ENCODE results near the gene ULBP1. TPM values are rescaled to one million over a fixed set of nuclear protein-coding genes. Genes with fewer than 3 reads are reported as not detected.

The ULBP1 gene
- polyA plus RNA-seq, 1 experiment = 2.6 TPM

DNA sequence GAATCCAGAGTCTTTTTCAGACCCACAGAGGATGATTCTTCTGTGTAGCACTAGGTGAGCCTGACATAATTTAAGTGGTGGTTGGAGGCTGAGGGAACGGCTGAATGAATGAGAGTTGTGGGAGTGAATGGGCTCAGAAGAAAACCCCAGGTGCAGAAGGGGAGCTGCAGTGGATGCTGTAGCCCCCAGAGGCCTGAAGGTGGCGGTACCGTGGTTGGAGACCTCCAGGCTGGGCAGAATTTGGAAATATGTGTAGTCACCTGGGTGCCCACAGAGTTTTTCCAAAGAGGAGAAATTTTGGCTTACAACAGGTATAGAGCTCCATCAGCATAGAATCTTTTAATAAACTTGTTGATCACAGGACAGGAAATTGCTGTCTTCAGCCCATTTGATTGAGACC lies 34.3 kb upstream of the ULBP1 start:
- ChIA-PET POLR2A (no interaction called here), CTCF (interaction anchor here (0.8 to 3.6 kb wide), 2 partner anchors 89 kb away, joined by 3 to 16 read pairs; no protein-coding TSS in a partner anchor)
- H3K27me3 ChIP-seq (ENCODE audit: control insufficient read depth, insufficient read depth, low read length) = peaks cover 16% of the 10 kb centered on the region
- DNase-seq (ENCODE audit: low read depth) = no peak
- H3K36me3 ChIP-seq (ENCODE audit: control insufficient read depth, insufficient read depth, low read length) = no peaks in the 10 kb centered on the region
- H3K4me3 ChIP-seq (ENCODE audit: low read depth, low read length) = no peak overlapping the region
- peak; percentile 57 for TF ChIP-seq CTCF (IDR thresholded peaks at IDR 0.05; ENCODE audit: insufficient read depth, low read depth, low read length)

- CTCF ChIA-PET = interaction anchor here (0.6 to 2.7 kb wide), 3 partner anchors 26 to 185 kb away, joined by 3 to 11 read pairs (median 3); no protein-coding TSS in a partner anchor
- no peak for TF ChIP-seq CTCF (IDR thresholded peaks at IDR 0.05; ENCODE audit: insufficient read depth, low read depth, low read length)
Measured at GRCh38 chr6:149931501-149931900, 32.2 kb upstream of the ULBP1 start.

DNA sequence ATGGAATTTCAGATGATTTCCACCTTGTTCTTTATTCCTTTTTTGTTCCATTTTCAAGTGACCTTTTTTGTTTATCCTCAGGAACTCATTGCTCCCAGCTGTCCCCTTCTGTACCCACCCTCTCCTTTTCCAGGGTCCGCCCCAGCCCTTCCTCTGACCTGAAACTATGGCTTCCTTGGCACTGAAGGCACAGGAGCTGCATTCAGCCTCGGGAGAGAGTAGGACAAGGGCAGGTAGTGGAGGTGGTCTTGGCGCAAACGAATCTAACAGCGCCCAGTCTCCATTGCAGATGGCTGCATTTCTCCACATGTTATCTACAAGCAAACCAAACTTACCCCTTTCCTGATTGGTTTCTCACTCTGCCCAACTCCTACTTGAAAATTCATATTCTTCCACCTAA lies 30.7 kb upstream of the ULBP1 start:
- no peak for DNase-seq (ENCODE audit: low read depth)
- no peak for TF ChIP-seq CTCF (IDR thresholded peaks at IDR 0.05; ENCODE audit: insufficient read depth, low read depth, low read length)
- ChIA-PET POLR2A (no interaction called here), CTCF (interaction anchor here (0.6 to 2.7 kb wide), 3 partner anchors 28 to 395 kb away, joined by 3 to 11 read pairs (median 3); no protein-coding TSS in a partner anchor)
- H3K4me3 ChIP-seq (ENCODE audit: low read depth, low read length) = no peak overlapping the region
- H3K27me3 ChIP-seq (ENCODE audit: control insufficient read depth, insufficient read depth, low read length) = peaks cover 28% of the 10 kb centered on the region
- H3K36me3 ChIP-seq (ENCODE audit: control insufficient read depth, insufficient read depth, low read length) = no peaks in the 10 kb centered on the region

More at GRCh38 chr6:149931501-149931900, 32.2 kb upstream of the ULBP1 start:
- no peak for DNase-seq (ENCODE audit: low read depth)
- no peaks in the 10 kb centered on the region for H3K36me3 ChIP-seq (ENCODE audit: control insufficient read depth, insufficient read depth, low read length)
- peaks cover 22% of the 10 kb centered on the region for H3K27me3 ChIP-seq (ENCODE audit: control insufficient read depth, insufficient read depth, low read length)
- POLR2A ChIA-PET = no interaction called here
- H3K4me3 ChIP-seq (ENCODE audit: low read depth, low read length) = no peak overlapping the region

- 0 out of 2 replicates have a peak, but pooled peaks have one; percentile 4 for TF ChIP-seq CTCF (IDR thresholded peaks at IDR 0.05; ENCODE audit: insufficient read depth, low read depth, low read length)
- no peak overlapping the region for H3K4me3 ChIP-seq (ENCODE audit: low read depth, low read length)
- no peaks in the 10 kb centered on the region for H3K36me3 ChIP-seq (ENCODE audit: control insufficient read depth, insufficient read depth, low read length)
- ChIA-PET CTCF (interaction anchor here (2.7 kb wide), 1 partner anchor 83 kb away, joined by 11 read pairs; no protein-coding TSS in a partner anchor), POLR2A (no interaction called here)
- DNase-seq (ENCODE audit: low read depth) = no peak
- peaks cover 28% of the 10 kb centered on the region for H3K27me3 ChIP-seq (ENCODE audit: control insufficient read depth, insufficient read depth, low read length)
Measured at GRCh38 chr6:149933461-149933860, 30.3 kb upstream of the ULBP1 start.

GRCh38 chr6:149934249-149935156 lies 29.2 kb upstream of the ULBP1 start:
- Histone ChIP-seq H3K27me3 (ENCODE audit: control insufficient read depth, insufficient read depth, low read length) (peaks cover 24% of the 10 kb centered on the region), H3K36me3 (ENCODE audit: control insufficient read depth, insufficient read depth, low read length) (no peaks in the 10 kb centered on the region), H3K4me3 (ENCODE audit: low read depth, low read length) (no peak overlapping the region)
- CTCF ChIA-PET = interaction anchor here (1.1 to 2.8 kb wide), 3 partner anchors 8 to 82 kb away, joined by 3 to 24 read pairs (median 3); no protein-coding TSS in a partner anchor
- TF ChIP-seq CTCF (IDR thresholded peaks at IDR 0.05; ENCODE audit: insufficient read depth, low read depth, low read length) = peak; percentile 71
- no peak for DNase-seq (ENCODE audit: low read depth)
- POLR2A ChIA-PET = no interaction called here

Measured in BJ (cell line).